CD4-positive, alpha-beta T cell treated with Interferon gamma for 1 hour (primary cell): ENCODE results near the gene LRRIQ1.
"Not testable (repeated sequence)": the region's sequence is repeated elsewhere in the genome, so short reads cannot be mapped to it uniquely, and the experiment has no call there.

Experiments
- DNase-seq: peaks from one replicate; pipeline ENCODE4 v3.0.0-alpha.2; 2020

LRRIQ1 gene

DNA sequence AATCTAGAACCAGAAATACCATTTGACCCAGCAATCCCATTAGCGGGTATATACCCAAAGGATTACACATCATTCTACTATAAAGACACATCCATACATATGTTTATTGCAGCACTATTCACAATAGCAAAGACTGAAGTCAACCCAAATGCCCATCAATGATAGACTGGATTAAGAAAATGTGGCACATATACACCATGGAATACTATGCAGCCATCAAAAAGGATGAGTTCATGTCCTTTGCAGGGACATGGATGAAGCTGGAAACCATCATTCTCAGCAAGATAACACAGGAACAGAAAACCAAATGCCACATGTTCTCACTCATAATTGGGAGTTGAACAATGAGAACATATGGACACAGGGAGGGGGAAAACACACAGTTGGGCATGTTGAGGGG, 188.2 kb downstream of the LRRIQ1 start:
- DNase-seq: not testable (repeated sequence)

DNA sequence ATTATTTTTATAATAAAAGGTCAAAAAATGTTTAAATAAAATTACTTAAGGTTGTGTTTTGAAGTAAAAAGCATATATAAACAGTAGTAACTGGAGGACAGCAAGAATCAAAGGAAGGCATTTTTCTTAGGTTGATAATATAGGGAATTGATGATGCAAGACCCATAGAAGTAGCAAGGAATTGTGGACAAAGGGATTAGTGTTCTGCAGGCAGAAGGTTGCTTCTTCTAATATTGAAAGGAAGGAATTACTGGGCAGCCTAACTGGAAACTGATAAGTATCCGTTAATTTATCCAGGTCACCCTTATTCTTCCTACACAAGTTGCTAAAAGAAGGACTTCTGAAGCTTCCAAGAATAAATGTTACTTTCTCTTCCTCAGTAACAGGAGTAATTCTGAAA, 189.3 kb downstream of the LRRIQ1 start:
- DNase-seq: no peak

DNA sequence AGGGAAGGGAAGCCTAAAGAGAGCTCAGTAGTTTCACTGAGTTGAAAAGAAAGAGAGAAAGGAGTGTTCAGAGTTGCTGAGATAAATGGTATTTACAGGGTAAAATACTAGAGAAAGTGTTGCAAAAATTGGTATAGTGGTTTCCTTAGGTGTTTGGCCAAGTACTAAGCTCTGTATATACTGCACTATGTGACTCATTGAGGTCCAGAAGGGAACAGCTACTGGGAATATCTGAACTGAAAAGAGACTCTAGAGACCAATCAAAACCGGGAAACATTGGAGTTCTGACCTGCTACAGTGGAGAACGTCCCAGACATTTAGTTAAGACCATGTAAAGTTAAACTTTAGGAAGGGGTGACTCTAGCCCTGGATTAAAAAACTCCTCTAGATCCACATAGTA, 201.2 kb downstream of the LRRIQ1 start:
- no peak for DNase-seq

DNA sequence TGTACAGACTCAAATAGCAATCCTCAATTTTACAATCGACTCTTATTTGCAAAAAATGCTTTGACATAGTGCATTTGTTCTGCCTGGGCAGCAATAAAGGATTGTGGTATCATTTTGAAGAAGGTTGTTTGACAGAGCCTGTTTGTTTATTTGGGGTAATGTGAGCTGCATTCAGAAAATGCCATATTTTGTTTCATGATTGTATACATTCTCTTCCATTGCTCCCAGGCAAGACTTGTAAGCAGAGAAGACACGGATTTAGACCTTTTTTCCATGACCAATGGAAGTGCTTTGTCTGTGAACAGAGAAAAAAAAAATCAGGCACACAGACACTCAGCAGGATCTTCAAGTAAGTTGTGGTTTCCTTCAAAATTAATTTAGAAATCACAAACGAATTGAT, 208.4 kb downstream of the LRRIQ1 start:
- DNase-seq: no peak

DNA sequence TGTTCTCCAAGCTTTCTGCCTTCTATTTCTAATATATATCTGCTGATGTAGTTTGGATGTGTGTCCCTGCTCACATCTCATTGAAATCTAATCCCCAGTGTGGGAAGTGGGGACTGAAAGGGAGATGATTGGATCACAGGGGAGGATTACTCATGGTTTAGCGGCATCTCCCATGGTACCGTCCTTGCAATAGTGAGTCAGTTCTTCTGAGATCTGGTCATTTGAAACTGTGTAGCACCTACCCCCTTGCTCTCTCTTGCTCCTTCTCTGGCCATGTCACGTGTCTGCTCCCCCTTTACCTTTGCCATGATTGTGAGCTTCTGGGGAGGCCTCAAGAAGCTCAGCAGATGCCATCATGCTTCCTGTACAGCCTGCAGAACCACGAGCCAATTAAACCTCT, 217.7 kb downstream of the LRRIQ1 start:
- DNase-seq: no peak

DNA sequence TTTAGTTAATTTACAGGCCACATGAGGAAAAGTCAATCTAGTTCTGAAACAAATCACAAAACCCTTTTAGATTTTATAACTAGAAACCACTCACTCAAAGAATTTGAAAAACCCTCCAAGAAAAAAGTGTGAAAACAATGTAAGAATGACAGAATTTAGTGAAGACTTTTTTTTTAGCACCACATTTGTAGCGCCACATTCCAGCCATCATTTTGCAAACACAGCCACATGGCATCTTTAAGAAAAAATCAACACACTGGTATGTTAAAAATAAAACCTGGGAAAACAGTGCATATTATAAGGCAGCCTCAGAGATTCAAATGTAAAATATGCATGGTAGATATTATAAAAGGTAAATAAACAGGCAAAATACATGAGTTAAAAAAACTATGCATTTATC, 221.5 kb downstream of the LRRIQ1 start:
- no peak for DNase-seq

DNA sequence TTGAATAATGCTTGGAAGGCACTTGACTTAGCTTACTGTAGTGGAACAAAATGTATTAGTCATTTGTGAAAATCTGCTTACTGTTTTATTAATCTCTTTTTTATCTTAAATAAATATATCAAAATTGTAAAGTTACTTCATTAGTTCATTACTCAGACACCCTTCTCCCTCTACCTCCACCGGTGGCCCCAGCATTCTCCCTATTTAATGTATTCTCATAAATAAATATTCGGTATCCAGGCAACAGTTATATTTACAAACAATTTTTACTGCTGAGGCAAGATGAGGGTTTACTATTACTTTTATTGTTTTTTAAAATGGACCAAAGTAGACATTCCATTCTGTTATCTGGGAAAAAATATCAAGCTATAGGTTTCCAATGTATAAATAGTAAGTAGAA, 224.3 kb downstream of the LRRIQ1 start:
- no peak for DNase-seq

DNA sequence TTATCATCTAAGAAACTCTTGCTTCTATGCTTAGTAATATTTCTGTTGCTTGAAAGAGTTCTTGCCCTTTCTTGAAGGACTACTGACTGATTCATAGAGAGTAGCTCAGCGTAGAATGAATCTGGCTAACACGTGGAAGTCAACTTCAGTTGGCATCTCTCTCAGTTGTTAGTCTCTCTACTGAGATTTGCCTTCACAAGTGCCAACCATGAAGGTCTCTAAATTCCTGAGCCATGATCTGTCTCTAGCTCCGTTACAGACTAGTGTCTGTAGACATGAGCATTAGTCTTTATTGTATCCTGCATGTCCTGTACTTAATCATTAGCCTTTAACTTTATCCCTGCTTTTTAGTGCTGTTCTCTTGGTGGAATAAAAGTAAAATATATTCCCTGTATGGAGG, 224.7 kb downstream of the LRRIQ1 start:
- DNase-seq: no peak

DNA sequence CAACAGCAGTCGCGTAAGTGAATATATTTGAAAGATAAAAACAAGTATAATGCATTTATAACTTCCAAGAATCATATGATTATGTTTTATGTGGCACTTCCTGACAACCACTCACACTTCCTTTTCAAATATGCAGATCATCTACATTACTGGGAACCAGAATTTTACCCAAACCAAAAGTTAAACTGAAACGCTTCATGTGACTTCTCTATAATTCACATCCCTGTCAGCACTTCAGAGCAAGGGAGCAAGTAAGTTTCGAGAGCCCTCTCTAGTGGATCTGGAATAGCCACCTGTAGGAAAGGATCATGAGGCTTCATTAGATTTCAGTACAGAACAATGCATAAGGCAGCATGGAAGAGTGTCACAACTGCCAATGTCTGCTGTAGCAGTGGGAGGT, 230.2 kb downstream of the LRRIQ1 start:
- DNase-seq: no peak

DNA sequence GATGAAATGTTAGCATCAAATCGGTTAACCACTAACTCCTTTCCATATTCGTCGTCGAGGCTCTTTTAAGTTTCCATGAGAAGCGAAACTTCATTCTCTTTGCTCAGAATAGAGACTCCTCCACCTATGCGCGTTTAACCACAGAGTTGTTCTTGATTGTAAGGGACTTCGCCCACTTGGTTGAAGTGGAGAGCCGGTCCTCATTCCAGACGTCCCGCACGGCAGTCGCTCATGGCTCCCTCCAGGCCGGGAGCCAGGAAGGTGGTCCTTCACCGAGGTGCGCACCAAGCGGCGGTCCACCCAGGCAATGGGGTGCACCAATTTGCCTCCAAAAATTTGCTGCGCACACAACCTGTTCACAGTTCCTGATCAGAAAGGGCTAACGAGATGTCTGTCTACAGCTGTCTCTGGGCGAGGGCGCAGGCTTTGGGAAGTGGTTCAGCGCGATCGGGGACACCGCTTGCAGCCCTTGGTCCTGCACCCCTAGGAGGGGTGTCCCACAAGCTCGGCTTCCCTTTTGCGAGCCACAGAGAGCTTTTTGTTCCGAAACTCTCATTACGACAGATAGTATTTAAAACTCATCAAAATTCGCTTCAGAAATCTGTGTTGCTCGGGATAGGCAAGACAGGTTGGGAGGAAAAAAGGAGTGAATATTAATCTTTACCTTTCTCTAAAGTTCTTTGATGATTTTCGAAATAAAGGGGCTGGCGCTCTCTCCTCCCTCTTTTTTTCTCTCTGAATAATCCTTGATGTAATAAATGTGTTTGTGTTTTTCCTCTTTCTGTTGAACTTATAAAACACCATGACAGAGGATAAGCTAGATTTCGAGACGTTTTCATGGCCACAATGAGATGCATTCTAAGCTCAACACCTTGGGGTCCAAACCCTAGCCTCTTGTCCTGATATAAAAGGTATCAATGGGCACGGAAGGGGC, 237.5 kb downstream of the LRRIQ1 start:
- DNase-seq: no peak

DNA sequence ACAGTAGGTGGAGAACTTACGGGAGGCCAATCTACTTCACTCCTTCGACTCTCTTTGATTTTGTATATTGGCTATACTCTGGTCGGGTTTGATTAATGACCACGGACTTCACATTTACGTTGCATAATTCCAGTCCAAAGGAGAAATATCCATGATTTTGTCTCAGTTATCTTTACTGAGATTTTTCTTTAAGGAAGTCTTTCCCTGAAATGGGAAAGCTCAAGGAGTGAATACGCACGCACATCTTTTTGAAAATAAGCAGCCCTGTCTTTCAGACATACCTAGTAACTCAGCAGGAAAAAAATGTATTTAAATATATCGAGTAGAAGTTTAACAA, 238.1 kb downstream of the LRRIQ1 start:
- DNase-seq: no peak

DNA sequence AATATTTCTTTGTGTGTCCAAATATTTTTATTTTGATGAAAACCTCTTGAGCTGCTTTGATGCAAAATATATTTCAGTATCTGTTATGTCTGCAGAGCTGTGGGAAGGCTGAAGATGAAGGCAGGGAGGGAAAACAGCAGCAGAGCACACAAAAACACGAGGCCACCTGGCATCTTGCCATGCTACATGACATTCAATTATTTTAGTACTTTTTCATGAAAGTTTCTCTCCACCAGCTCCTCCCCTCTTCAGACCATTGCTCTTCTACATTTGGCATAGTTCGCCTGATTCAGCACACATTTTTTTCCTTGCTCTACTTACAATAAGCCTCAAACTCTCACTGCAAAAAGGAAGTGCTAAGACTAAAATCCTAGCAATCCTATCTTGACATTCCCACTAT, 239.2 kb downstream of the LRRIQ1 start:
- DNase-seq: no peak

DNA sequence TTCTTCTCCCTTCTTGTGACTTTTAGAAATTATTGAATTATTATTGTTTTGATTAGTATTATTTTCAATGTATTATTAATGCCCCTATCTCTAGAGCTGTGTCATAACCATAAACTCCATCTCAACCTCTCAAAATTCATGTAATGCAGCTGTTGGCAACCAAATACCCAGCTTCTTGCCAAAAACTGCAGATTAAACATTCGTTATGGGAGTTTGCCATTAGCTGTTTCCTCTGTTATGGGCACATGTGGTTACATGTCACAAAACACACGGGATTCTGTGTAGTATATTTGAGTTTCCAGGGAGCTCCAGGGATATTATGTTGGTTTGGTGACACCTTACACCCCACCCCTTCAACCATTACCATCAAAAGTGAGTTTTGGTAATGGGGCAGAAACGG, 241.0 kb downstream of the LRRIQ1 start:
- DNase-seq: no peak

DNA sequence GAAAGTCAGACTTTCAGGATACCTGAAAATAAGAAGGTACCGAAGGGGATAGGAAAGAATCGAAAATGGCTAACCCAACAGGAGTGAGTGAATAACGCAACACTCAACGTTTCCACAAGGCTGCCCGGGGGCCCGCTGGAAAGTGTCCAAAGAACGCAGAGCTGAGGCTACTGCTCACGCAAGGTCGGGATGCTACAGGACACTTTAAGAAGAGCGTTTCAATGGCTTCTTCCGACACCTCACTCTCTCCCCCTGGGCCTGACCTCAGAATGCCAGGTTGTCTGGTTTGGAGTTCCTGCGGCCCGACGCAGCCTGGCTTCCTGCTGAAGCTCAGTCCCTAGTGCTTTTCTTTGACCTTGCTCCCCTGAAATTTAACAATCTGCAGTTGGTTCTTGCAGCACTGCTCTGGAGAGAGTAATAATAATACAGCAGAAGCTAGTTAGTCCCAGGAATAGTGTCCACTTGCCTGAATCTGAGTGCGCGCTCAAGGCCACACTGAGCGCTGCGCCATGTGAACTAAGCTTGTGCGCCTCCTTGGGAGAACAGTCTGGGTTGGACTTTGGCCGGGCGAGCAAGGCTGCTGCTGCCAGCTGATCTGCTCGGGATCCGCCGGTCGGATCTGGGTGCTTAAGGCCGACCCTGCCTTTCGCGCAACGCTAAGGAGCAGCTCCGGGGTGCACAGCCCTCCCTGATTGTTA, 241.9 kb downstream of the LRRIQ1 start:
- no peak for DNase-seq

DNA sequence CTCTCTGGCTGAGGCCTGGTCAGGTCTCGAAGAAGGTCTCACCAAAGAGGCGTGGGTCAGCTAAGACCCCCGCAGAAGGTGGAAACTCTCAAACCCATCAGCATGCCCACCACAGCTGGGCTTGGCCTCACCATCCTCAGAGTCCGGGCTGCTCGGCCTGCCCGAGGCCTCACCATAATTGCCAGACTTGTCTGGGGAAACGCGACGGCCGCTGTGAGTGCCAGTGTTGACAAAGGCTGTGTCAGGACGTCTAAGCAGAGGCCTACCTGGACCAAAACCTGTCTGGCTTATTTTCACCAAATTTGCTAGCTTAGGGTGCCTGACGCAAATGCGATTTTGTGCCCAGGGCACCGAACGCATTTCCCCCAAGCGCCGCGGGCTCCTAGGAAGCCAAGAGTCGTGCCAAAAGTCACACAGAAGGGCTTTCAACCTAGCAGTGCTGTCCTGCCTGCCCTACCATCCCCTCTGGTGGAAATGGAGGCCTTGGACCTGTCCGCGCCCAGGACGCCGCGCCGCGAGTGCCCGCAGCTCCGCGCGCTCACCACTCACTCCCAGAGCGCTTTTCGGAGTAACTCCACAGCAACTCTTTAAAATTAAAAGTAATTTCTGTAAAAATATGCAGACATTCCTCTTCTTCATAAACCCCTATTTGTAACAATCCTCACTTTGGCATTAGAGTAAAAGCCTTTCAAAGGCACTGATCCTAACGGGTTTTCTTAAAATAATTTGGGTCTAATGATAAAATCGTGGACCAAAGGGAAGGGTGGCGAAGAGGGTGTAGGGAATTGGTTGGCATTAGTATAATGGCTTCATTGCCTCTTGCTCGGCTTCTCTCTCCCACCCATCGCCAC, 242.7 kb downstream of the LRRIQ1 start:
- no peak for DNase-seq

DNA sequence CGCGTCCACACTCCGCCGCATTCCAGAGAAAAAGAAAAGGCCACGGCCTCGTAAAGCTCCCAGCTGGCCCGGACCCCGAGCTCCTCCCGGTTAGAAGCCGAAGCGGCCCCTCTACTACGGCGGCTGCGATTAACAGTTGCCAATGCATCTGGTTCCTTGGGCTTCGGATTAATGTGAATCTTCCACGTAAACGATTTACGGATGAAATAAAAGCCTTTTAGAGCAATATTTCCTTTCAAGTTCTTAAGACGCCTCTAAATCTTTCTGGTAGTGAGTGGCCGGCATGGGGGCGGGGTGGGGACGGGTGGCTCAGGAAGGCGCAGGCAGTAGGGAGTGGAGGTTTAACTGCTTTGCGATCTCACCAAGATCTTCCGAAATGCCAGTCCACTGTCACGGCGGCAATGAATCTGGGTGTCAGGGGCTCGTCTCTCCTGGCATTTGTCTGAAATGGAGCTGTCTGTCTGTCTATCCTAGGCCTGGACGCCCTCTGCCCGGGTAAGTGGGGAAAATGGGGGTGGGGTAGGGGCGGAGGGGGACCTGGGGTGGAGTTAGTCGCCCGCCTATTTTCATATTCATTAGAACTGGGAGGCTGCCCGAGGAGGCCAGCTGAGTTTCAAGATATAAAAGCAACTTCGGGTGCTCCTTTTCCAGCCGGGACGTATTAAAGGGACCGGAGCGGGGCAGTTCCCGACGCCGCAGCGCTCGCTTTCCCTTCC, 243.5 kb downstream of the LRRIQ1 start:
- no peak for DNase-seq

DNA sequence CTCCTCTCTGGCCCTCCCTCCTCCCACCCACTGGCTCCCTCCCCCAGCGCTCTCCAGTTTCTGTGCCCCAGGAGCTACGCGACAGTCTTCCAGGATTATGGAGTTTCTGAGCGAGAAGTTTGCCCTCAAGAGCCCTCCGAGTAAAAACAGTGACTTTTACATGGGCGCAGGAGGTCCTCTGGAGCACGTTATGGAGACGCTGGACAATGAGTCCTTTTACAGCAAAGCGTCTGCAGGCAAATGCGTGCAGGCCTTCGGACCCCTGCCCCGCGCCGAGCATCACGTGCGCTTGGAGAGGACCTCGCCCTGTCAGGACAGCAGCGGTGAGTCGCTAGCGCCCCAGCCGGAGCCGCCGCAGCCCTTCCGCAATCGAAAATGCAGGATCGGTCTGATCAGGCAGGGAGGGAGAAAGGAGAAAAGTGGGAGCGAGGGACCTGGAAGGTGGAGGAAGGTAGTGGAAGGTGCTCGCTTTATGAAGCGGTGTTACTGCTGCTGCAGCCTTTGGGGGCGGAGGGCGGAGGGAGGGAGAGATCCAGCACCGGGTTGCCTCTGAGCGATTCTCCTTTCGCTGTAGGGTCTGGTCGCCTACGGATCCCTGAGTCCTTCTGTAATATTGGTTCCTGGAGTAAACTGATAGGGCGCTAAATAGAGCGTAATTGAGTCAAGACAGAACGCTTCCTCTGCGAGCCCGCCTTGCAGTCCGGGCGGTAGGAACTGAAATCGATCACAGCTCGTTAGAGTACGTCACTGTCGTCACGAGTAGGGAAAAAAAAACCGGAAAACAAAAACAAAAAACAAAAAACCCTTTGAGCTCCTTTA, 244.2 kb downstream of the LRRIQ1 start, which contains the start of gene ALX1:
Gene ALX1, plus strand, starts transcription at position 56 of the 819 bp plus-strand sequence. Its CDS starts 42 bp downstream, at position 98.
- no peak for DNase-seq

DNA sequence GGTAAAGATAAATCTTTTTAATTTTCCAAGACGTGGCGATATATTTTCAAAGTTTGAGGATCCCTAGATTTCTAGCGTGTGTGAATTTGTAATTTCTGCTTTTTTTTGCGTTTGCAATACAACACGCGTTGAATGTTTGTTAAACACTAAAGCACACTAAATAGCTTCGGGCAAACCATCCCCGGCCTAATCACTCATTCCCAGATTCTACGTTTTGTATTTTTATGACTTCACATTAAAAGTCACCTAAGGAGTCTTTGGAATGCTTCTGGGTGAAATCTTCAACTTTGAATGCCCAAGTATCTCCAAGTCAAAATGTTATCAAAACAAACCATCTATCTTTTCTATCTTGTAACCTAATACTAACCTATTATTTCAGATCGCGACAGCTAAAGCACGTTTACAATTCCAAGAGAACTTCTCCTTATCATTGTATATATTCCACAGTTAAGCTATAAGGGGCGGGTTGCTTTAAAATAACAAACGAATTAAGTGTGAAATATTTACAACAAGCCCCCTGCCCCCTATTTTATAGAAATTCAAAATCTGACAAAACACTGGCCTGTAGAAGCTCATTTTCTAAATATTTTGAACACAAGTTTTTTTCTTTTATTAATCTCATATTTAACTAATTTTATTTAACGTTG, 245.0 kb downstream of the LRRIQ1 start:
- no peak for DNase-seq

DNA sequence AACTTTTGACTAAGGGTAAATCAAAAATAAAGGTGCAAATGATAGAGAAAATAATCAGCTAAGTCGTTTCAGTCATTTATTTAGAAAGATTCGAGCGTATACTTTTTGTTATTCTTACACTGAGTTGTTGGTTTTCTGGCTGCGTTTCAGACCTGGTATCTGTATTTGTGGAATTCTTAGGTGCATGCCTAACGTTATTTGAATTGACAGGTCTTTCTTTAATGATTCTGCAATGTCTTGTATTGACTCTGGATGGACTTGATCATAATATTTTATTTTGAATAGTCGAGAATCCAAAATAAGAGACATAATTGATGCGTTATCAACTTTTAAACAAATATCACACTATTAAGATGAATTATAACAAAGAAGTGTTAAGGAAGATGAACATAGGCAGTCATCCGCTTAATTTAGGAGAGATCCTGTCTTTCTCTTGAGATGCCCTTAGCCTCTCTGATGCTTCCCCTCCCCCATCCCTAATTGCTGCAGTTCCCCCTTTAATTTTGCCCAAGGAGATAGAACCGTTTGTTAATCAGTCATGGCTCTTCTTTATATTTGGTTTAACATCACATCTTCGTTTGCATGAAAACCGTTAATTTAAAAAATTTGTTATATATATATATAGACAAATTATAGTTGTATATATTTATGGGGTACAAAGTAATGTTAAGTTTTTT, 245.6 kb downstream of the LRRIQ1 start:
- DNase-seq: no peak

DNA sequence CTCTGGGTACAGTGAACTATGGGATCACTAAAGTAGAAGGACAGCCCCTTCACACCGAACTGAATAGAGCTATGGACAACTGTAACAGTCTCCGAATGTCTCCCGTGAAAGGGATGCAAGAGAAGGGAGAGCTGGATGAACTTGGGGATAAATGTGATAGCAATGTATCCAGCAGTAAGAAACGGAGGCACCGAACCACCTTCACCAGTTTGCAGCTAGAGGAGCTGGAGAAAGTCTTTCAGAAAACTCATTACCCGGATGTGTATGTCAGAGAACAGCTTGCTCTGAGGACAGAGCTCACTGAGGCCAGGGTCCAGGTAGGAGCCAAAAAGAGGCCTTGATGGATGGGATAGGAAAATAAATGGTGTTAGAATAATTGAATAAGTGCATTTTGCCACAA, 247.4 kb downstream of the LRRIQ1 start:
- DNase-seq: no peak
